Motor neuron (in vitro differentiated cells): Measurements from ENCODE around the gene CTF1. TPM values are rescaled to one million over a fixed set of nuclear protein-coding genes. Genes with fewer than 3 reads are reported as not detected.

Experiments
- ATAC-seq, 8 experiments: fragments of 200-7000 bp; cut with Tn5 transposase; replicated peaks in 6 of 8; 2 replicates each; pipeline ENCODE4 v1.8.0; 2021; ENCODE audit warnings: mild to moderate bottlenecking in 8 of 8, moderate library complexity in 8 of 8
- H3K27ac ChIP-seq, 2 donors: fragments of 250-450 bp; sonication (Bioruptor Pico); 2 replicates each; pipeline ENCODE4 v1.9.0; 2021; ENCODE audit warnings: antibody characterized with exemption in 2 of 2, mild to moderate bottlenecking in 2 of 2, moderate library complexity in 1 of 2
- H3K4me1 ChIP-seq, 2 donors: fragments of 250-450 bp; sonication (Bioruptor Pico); replicated peaks in 1 of 2; 2 replicates each; pipeline ENCODE4 v1.6.1; 2021; ENCODE audit warnings: antibody characterized with exemption in 2 of 2, mild to moderate bottlenecking in 2 of 2, moderate library complexity in 1 of 2
- H3K4me3 ChIP-seq, 5 donors: fragments of 250-450 bp; sonication (Bioruptor Pico); 2 replicates each; pipeline ENCODE4 v1.9.0; 2021; ENCODE audit warnings: antibody characterized with exemption in 5 of 5, mild to moderate bottlenecking in 5 of 5, moderate library complexity in 4 of 5
- WGBS, 10 experiments: fragments of 450-650 bp; shearing (Covaris generic); methylation state at CpG; one replicate each; pipeline ENCODE4 v1.0.0; 2022; 5-methylcytosine and 5-hydroxymethylcytosine counted together
- in situ Hi-C, 9 experiments: fragments of 400-800 bp; cut with MboI; loops; one replicate each; pipeline ENCODE4 v1.15.0; 2021; ENCODE audit warnings: low sequenced_read_pairs in 9 of 9, low pct_unique_long_range_greater_than_20kb in 2 of 9; ENCODE audit not compliant: unreplicated experiment in 9 of 9
- total RNA-seq, 8 experiments: library from RNA; unstranded; fragments of 300-600 nt; gene quantifications; 2 replicates each; pipeline versions ENCODE4 v1.2.3 to v1.2.4, GENCODE V29; 2022

CTF1 gene
- total RNA-seq, 8 experiments from 2014 or later, result 0.38 to 2.9 (median 0.66) TPM

GRCh38 chr16:30901201-30902028, 5.0 kb downstream of the CTF1 start:
- in situ Hi-C loops, result no loop called here
- Histone ChIP-seq H3K27ac (peak overlapping the region; percentile 68 to 76), H3K4me1 (peaks cover 10% of the 10 kb centered on the region in 2 donors), H3K4me3 (peak overlapping the region; percentile 27 to 38 (median 31))
- 0 to 83% (median 43%) methylated on average over 1 to 4 of the region's 6 CpGs; no CpG with 5 or more reads in 2 of the 10 experiments for WGBS, 10 experiments
- no peak for ATAC-seq

DNA sequence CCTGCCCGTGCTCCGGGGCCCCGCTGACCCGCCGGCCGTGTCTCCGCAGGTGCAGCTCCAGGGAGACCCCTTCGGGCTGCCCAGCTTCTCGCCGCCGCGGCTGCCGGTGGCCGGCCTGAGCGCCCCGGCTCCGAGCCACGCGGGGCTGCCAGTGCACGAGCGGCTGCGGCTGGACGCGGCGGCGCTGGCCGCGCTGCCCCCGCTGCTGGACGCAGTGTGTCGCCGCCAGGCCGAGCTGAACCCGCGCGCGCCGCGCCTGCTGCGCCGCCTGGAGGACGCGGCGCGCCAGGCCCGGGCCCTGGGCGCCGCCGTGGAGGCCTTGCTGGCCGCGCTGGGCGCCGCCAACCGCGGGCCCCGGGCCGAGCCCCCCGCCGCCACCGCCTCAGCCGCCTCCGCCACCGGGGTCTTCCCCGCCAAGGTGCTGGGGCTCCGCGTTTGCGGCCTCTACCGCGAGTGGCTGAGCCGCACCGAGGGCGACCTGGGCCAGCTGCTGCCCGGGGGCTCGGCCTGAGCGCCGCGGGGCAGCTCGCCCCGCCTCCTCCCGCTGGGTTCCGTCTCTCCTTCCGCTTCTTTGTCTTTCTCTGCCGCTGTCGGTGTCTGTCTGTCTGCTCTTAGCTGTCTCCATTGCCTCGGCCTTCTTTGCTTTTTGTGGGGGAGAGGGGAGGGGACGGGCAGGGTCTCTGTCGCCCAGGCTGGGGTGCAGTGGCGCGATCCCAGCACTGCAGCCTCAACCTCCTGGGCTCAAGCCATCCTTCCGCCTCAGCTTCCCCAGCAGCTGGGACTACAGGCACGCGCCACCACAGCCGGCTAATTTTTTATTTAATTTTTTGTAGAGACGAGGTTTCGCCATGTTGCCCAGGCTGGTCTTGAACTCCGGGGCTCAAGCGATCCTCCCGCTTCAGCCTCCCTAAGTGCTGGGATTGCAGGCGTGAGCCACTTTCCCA, 5.9 kb downstream of the CTF1 start:
- ATAC-seq, result peak; percentile 93 to 99 (median 96)
- Histone ChIP-seq H3K4me3 (peak overlapping the region; percentile 27 to 38 (median 31)), H3K4me1 (peaks cover 6 to 7% of the 10 kb centered on the region in 2 donors), H3K27ac (peak overlapping the region; percentile 68 to 76)
- in situ Hi-C loops, result no loop called here
- 12 to 100% (median 96%) methylated on average over 1 to 8 of the region's 99 CpGs; no CpG with 5 or more reads in 4 of the 10 experiments for WGBS, 10 experiments

DNA sequence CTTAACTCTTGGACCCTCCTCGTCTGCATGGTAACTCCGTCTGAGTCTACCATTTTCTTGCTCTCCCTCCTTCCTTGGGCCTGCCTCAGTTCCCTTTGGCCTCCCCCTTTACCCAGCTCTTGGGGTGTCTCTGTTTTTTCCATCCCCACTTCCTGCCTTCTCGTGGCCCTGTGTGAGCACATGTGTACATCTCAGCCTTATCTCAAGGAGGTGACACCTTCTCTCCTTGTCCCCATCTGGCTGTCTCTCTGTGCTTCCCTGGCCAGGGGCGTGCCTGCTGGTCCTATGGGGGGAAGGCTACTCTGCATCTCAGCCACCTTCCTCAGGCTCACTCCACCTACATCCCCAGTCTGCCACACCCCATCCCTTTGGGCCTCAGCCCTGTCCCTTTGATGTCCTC, 6.6 kb downstream of the CTF1 start:
- 46 to 100% (median 100%) methylated on average over 1 to 3 of the region's 4 CpGs for WGBS, 10 experiments
- H3K27ac ChIP-seq, result no peak overlapping the region

GRCh38 chr16:30903596-30903995, 7.2 kb downstream of the CTF1 start:
- Histone ChIP-seq H3K27ac (no peak overlapping the region), H3K4me3 (no peak overlapping the region), H3K4me1 (peaks cover 6% of the 10 kb centered on the region in 2 donors)
- 81 to 100% (median 100%) methylated on average over 1 to 4 of the region's 4 CpGs; no CpG with 5 or more reads in 5 of the 10 experiments for WGBS, 10 experiments
- ATAC-seq, result no peak
- in situ Hi-C loops, result no loop called here

More for the DNA sequence above, 6.6 kb downstream of the CTF1 start:
- in situ Hi-C loops, result no loop called here
- H3K4me1 ChIP-seq, result peaks cover 6% of the 10 kb centered on the region in 2 donors
- ATAC-seq, result no peak
- H3K4me3 ChIP-seq, result no peak overlapping the region

GRCh38 chr16:30904114-30904780, 7.8 kb downstream of the CTF1 start:
- no peak overlapping the region for H3K4me3 ChIP-seq
- 90 to 100% (median 100%) methylated on average over 2 to 11 of the region's 19 CpGs; no CpG with 5 or more reads in 3 of the 10 experiments for WGBS, 10 experiments
- no peak overlapping the region for H3K27ac ChIP-seq
- ATAC-seq, result no peak
- in situ Hi-C loops, result no loop called here
- peaks cover 6% of the 10 kb centered on the region in 2 donors for H3K4me1 ChIP-seq

DNA sequence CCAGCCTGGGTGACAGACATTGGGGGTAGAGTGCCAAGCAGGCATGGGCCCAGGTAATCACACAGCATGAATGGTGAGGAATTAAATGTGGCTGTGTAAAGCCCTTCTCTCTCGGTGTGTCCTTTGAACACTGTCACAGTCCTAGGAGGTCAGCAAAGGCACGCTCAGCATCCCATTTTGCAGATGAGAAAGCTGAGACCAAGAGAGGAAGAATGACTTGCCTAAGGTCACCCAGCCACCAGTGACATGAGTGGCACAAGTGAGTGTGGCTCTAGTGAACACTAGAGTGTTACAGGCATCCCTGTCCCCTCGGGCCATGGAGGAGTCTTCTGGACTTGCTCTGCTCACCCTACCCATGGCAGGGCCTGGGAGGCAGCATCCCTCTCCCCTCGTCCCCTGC, 10.7 kb downstream of the CTF1 start:
- no peak overlapping the region for H3K4me3 ChIP-seq
- no peak for ATAC-seq
- no peak overlapping the region for H3K27ac ChIP-seq
- 60 to 100% (median 82%) methylated on average over 1 to 2 of the region's 4 CpGs; no CpG with 5 or more reads in 4 of the 10 experiments for WGBS, 10 experiments
- in situ Hi-C loops, result no loop called here
- no peaks in the 10 kb centered on the region for H3K4me1 ChIP-seq

GRCh38 chr16:30910427-30911029, 14.1 kb downstream of the CTF1 start:
- H3K27ac ChIP-seq, result no peak overlapping the region
- H3K4me3 ChIP-seq, result no peak overlapping the region
- in situ Hi-C loops, result loop anchor here in 1 of 9 experiments (10.0 kb wide), 1 partner anchor 66 kb away; no protein-coding TSS in a partner anchor
- ATAC-seq, result no peak
- 30 to 100% methylated on average over 1 to 2 of the region's 18 CpGs; no CpG with 5 or more reads in 8 of the 10 experiments for WGBS, 10 experiments
- H3K4me1 ChIP-seq, result no peaks in the 10 kb centered on the region

GRCh38 chr16:30912794-30913412, 16.5 kb downstream of the CTF1 start:
- no peak for ATAC-seq
- 30 to 92% (median 82%) methylated on average over 1 to 4 of the region's 6 CpGs; no CpG with 5 or more reads in 3 of the 10 experiments for WGBS, 10 experiments

GRCh38 chr16:30914830-30915229, 18.4 kb downstream of the CTF1 start:
- H3K27ac ChIP-seq, result no peak overlapping the region
- peak in 2 of 8 experiments; percentile 20 to 32 for ATAC-seq
- no peak overlapping the region for H3K4me3 ChIP-seq
- 67 to 100% (median 100%) methylated on average over 1 to 3 of the region's 3 CpGs; no CpG with 5 or more reads in 5 of the 10 experiments for WGBS, 10 experiments
- in situ Hi-C loops, result loop anchor here in 2 of 9 experiments (5.0 to 10.0 kb wide), 2 partner anchors 68 to 70 kb away; no protein-coding TSS in a partner anchor
- H3K4me1 ChIP-seq, result no peaks in the 10 kb centered on the region

More at GRCh38 chr16:30912794-30913412, 16.5 kb downstream of the CTF1 start:
- in situ Hi-C loops, result loop anchor here in 1 of 9 experiments (10.0 kb wide), 1 partner anchor 68 kb away; no protein-coding TSS in a partner anchor
- no peak overlapping the region for H3K4me3 ChIP-seq
- no peaks in the 10 kb centered on the region for H3K4me1 ChIP-seq
- no peak overlapping the region for H3K27ac ChIP-seq

GRCh38 chr16:30918614-30919013, 22.2 kb downstream of the CTF1 start:
- ATAC-seq, result no peak
- Histone ChIP-seq H3K4me1 (no peaks in the 10 kb centered on the region), H3K4me3 (no peak overlapping the region), H3K27ac (no peak overlapping the region)
- 57 to 100% (median 90%) methylated on average over 1 of the region's 1 CpG; no CpG with 5 or more reads in 6 of the 10 experiments for WGBS, 10 experiments
- in situ Hi-C loops, result loop anchor here in 2 of 9 experiments (5.0 to 10.0 kb wide), 2 partner anchors 71 to 74 kb away; no protein-coding TSS in a partner anchor

GRCh38 chr16:30920891-30921290, 24.5 kb downstream of the CTF1 start:
- no peak for ATAC-seq
- Histone ChIP-seq H3K4me1 (no peaks in the 10 kb centered on the region), H3K27ac (no peak overlapping the region), H3K4me3 (no peak overlapping the region)
- 80 to 100% (median 100%) methylated on average over 1 of the region's 2 CpGs; no CpG with 5 or more reads in 6 of the 10 experiments for WGBS, 10 experiments
- in situ Hi-C loops, result no loop called here
